Endodermal cell (in vitro differentiated cells): ENCODE data around the gene BSG. TPM values are rescaled to one million over a fixed set of nuclear protein-coding genes. Genes with fewer than 3 reads are reported as not detected.

Experiments used
- DNase-seq: peaks from one replicate; pipeline ENCODE4 v3.0.0-alpha.2; 2017
- H3K27ac ChIP-seq: 2 replicates; pipeline ENCODE4 v1.5.1; 2013; ENCODE audit warnings: mild to moderate bottlenecking, low read depth, low read length, moderate library complexity
- H3K27me3 ChIP-seq: 2 replicates; pipeline ENCODE4 v1.6.1; 2013; ENCODE audit warnings: mild to moderate bottlenecking, low read length, moderate library complexity; ENCODE audit not compliant: insufficient read depth, control insufficient read depth, poor library complexity, severe bottlenecking
- H3K36me3 ChIP-seq: 2 replicates; pipeline ENCODE4 v1.7.0; 2013; ENCODE audit warnings: mild to moderate bottlenecking, low read length, moderate library complexity; ENCODE audit not compliant: control insufficient read depth, insufficient read depth
- H3K4me1 ChIP-seq: one replicate; pipeline ENCODE4 v1.7.0; 2013; ENCODE audit warnings: low read length; ENCODE audit not compliant: control insufficient read depth, insufficient read depth
- H3K4me3 ChIP-seq: 2 replicates; pipeline ENCODE4 v1.5.1; 2013; ENCODE audit warnings: mild to moderate bottlenecking, low read length, moderate library complexity
- H3K9ac ChIP-seq: 2 replicates; pipeline ENCODE4 v1.6.1; 2013; ENCODE audit warnings: mild to moderate bottlenecking, low read length, moderate library complexity; ENCODE audit not compliant: poor library complexity, severe bottlenecking; ENCODE audit errors: extremely low read depth
- H3K9me3 ChIP-seq: 2 replicates; pipeline ENCODE4 v1.6.1; 2013; ENCODE audit warnings: mild to moderate bottlenecking, low read length, moderate library complexity; ENCODE audit not compliant: control insufficient read depth
- H3K27ac Mint-ChIP-seq: 2 replicates; pipeline ENCODE4 v1.8.0; 2020; ENCODE audit warnings: mixed read lengths
- H3K27me3 Mint-ChIP-seq: 2 replicates; pipeline ENCODE4 v1.8.0; 2021; ENCODE audit warnings: mild to moderate bottlenecking, mixed read lengths; ENCODE audit not compliant: insufficient read depth
- H3K36me3 Mint-ChIP-seq: 2 replicates; pipeline ENCODE4 v1.8.0; 2020; ENCODE audit warnings: low read depth, mixed read lengths
- H3K4me1 Mint-ChIP-seq: 2 replicates; pipeline ENCODE4 v1.8.0; 2020; ENCODE audit warnings: mixed read lengths
- H3K4me3 Mint-ChIP-seq: 2 replicates; pipeline ENCODE4 v1.8.0; 2020; ENCODE audit warnings: mild to moderate bottlenecking, moderate library complexity, mixed read lengths
- H3K9me3 Mint-ChIP-seq: 2 replicates; pipeline ENCODE4 v1.8.0; 2020; ENCODE audit warnings: mild to moderate bottlenecking, mixed read lengths
- WGBS, 2 experiments: methylation state at CpG; one replicate each; pipeline versions ENCODE4 v1.1.5 to v1.1.7; 2013; ENCODE audit warnings: missing lambda C conversion rate in 2 of 2, mixed read lengths in 1 of 2; ENCODE audit not compliant: insufficient coverage in 1 of 2, insufficient read length in 1 of 2; 5-methylcytosine and 5-hydroxymethylcytosine counted together
- total RNA-seq, 2 donors: library from RNA; stranded (reverse); fragmentation: NEBNext Ultra II Directional in 1 of 2; extraction: Animal tissue kit (Norgen Biotek cat#: 25700) in 1 of 2; gene quantifications; 2 replicates in 1 of 2; 3 replicates in 1 of 2; pipeline ENCODE4 v1.2.1, GENCODE V29; 2021
- TF ChIP-seq, protein P1 (sequence below): fragments of 200-600 bp; sonication (generic); conservative IDR thresholded peaks from 2 replicates; pipeline ENCODE4 v1.5.0; 2021; ENCODE audit warnings: antibody characterized with exemption, mild to moderate bottlenecking

Gene BSG
- total RNA-seq, 2 donors from 2014 or later = 808 to 833 TPM

DNA sequence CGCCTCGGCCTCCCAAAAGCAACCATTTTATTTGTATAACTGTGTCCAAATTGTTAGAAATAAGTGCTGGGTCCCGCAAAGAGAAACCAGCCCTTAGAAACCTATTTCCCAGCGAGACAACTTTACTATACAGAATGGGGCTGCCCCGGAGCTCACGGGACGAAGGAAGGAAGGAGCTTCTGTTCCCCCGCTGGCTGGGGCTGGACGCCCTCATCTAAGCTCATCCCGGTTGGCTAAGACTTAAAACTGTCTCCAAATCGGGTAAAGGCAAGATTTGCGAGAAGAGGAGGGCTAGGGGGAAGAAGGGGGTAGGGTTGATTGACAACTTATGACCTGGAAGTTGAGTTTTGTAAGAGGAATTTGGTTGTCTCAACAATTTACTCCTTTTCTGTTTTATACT, 12.3 kb upstream of the BSG start:
- WGBS, 2 experiments = 84 to 88% methylated on average over 6 to 12 of the region's 12 CpGs
- Mint-ChIP-seq H3K36me3 (peaks cover 6% of the 10 kb centered on the region), H3K9me3 (no peaks in the 10 kb centered on the region), H3K4me1 (no peaks in the 10 kb centered on the region), H3K4me3 (no peak overlapping the region), H3K27me3 (no peaks in the 10 kb centered on the region), H3K27ac (no peak overlapping the region)
- Histone ChIP-seq H3K9me3 (no peaks in the 10 kb centered on the region), H3K9ac (no peak overlapping the region), H3K27ac (no peak overlapping the region), H3K4me3 (no peak overlapping the region), H3K27me3 (no peaks in the 10 kb centered on the region), H3K4me1 (peaks cover 4% of the 10 kb centered on the region), H3K36me3 (no peaks in the 10 kb centered on the region)
- TF ChIP-seq, protein P1, sequence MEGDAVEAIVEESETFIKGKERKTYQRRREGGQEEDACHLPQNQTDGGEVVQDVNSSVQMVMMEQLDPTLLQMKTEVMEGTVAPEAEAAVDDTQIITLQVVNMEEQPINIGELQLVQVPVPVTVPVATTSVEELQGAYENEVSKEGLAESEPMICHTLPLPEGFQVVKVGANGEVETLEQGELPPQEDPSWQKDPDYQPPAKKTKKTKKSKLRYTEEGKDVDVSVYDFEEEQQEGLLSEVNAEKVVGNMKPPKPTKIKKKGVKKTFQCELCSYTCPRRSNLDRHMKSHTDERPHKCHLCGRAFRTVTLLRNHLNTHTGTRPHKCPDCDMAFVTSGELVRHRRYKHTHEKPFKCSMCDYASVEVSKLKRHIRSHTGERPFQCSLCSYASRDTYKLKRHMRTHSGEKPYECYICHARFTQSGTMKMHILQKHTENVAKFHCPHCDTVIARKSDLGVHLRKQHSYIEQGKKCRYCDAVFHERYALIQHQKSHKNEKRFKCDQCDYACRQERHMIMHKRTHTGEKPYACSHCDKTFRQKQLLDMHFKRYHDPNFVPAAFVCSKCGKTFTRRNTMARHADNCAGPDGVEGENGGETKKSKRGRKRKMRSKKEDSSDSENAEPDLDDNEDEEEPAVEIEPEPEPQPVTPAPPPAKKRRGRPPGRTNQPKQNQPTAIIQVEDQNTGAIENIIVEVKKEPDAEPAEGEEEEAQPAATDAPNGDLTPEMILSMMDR = no peak
- DNase-seq = peak; percentile 44

DNA sequence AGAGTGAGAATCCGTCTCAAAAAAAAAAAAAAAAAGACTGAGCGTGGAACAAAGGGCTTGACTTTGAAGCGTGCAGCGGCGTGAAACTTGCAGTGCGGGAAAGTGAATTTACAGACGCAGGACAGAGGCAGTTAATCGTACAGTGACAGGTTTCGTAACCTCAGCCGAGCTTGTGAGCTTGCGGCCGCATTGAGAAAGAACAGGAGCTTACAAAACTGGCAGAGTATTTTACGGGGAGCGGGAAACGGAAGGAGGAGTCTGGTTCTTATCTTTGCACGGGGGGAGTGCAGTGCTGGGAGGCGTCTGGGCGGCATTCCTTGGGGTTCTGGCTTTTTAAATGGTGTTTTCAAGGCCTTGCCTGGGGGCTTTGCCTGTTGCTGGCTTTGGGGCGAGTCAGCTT, 6.0 kb upstream of the BSG start:
- Mint-ChIP-seq H3K4me3 (no peak overlapping the region), H3K27ac (no peak overlapping the region), H3K27me3 (peaks cover 9% of the 10 kb centered on the region), H3K36me3 (peaks cover 13% of the 10 kb centered on the region), H3K9me3 (peaks cover 9% of the 10 kb centered on the region), H3K4me1 (peaks cover 5% of the 10 kb centered on the region)
- no peaks in the 10 kb centered on the region for H3K27me3 ChIP-seq
- no peak for DNase-seq
- TF ChIP-seq, protein P1 = no peak
- no peak overlapping the region for H3K4me3 ChIP-seq
- no peaks in the 10 kb centered on the region for H3K9me3 ChIP-seq
- 91 to 95% methylated on average over 17 to 19 of the region's 19 CpGs for WGBS, 2 experiments
- H3K9ac ChIP-seq = no peak overlapping the region
- no peak overlapping the region for H3K27ac ChIP-seq
- H3K4me1 ChIP-seq = no peaks in the 10 kb centered on the region
- H3K36me3 ChIP-seq = peaks cover 10% of the 10 kb centered on the region

DNA sequence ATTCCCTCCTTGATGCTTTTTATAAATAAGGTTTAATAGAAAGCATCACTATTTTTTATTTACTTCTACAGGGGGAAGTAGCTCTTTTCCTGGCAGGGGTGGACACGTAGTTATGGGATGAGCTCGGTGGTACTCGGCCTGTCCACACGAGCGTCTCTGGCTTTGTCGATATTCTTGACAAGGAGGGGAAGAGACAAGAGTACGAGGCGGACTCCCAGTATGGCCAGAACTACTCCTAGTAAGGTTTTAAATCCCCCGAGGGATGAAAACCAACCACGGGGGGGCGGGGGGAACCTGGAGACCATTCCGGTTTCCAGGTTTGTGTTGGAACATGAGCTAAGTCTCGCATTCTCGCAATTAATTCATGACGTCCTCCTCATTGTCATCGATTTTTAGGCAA, 5.6 kb upstream of the BSG start:
- TF ChIP-seq, protein P1 = no peak
- Mint-ChIP-seq H3K36me3 (peaks cover 13% of the 10 kb centered on the region), H3K9me3 (peaks cover 9% of the 10 kb centered on the region), H3K27me3 (peaks cover 9% of the 10 kb centered on the region), H3K27ac (no peak overlapping the region), H3K4me1 (peaks cover 5% of the 10 kb centered on the region), H3K4me3 (no peak overlapping the region)
- Histone ChIP-seq H3K27me3 (no peaks in the 10 kb centered on the region), H3K27ac (no peak overlapping the region), H3K4me3 (no peak overlapping the region), H3K36me3 (peaks cover 10% of the 10 kb centered on the region), H3K9ac (no peak overlapping the region), H3K9me3 (no peaks in the 10 kb centered on the region), H3K4me1 (no peaks in the 10 kb centered on the region)
- WGBS, 2 experiments = 90 to 96% methylated on average over 16 of the region's 16 CpGs
- DNase-seq = no peak
